Fibroblast of the aortic adventitia (primary cell): ENCODE measurements around the gene CYTH1. TPM values are rescaled to one million over a fixed set of nuclear protein-coding genes. Genes with fewer than 3 reads are reported as not detected.

Experiments
- DNase-seq: peaks from one replicate; pipeline ENCODE4 v3.0.0-alpha.2; 2010; ENCODE audit warnings: low read depth
- H3K4me3 ChIP-seq: 2 replicates; pipeline ENCODE4 v1.5.1; 2011; ENCODE audit warnings: low read depth, mild to moderate bottlenecking, control low read depth, low read length, moderate library complexity
- total RNA-seq: library from RNA; depleted of rRNA; stranded (reverse); fragments of >200 nt; gene quantifications from 2 replicates; pipeline ENCODE4 v1.2.3, GENCODE V29; 2012; ENCODE audit warnings: low replicate concordance
- TF ChIP-seq, protein P1 (sequence below): IDR thresholded peaks from 2 replicates; pipeline ENCODE4 v1.5.1; 2011; ENCODE audit warnings: mild to moderate bottlenecking, low read length, control low read depth, inconsistent platforms; ENCODE audit not compliant: insufficient read depth

The CYTH1 gene
- total RNA-seq, 1 donor = 13.8 TPM

DNA sequence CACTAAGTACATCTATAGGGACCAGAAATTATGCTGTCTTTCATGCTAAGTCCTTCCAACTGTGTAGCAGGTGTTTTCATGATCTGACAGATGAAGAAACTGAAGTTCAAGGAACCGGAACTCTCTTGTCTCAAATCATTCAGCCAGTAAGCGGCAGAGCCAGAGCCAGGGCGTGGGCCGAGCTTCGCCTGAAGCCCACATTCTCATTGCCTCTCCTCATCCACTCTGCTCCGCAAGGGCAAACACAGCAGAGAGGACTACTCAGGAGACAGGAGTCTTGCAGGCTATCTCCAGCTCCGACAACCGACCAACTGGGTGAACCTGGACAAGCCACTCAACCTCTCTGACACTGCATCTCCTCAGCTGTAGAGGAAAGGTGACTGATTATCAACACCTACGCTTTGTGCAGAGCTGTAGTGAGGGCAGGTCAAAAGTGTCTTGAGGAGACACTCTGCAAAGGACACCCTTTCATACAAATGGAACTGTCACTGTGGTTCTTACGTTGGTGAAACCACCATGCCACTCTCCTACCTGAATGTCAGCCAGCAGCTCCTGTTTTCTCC lies 72.9 kb downstream of the CYTH1 start:
- no peak for DNase-seq
- no peak overlapping the region for H3K4me3 ChIP-seq
- TF ChIP-seq, protein P1, sequence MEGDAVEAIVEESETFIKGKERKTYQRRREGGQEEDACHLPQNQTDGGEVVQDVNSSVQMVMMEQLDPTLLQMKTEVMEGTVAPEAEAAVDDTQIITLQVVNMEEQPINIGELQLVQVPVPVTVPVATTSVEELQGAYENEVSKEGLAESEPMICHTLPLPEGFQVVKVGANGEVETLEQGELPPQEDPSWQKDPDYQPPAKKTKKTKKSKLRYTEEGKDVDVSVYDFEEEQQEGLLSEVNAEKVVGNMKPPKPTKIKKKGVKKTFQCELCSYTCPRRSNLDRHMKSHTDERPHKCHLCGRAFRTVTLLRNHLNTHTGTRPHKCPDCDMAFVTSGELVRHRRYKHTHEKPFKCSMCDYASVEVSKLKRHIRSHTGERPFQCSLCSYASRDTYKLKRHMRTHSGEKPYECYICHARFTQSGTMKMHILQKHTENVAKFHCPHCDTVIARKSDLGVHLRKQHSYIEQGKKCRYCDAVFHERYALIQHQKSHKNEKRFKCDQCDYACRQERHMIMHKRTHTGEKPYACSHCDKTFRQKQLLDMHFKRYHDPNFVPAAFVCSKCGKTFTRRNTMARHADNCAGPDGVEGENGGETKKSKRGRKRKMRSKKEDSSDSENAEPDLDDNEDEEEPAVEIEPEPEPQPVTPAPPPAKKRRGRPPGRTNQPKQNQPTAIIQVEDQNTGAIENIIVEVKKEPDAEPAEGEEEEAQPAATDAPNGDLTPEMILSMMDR = no peak

DNA sequence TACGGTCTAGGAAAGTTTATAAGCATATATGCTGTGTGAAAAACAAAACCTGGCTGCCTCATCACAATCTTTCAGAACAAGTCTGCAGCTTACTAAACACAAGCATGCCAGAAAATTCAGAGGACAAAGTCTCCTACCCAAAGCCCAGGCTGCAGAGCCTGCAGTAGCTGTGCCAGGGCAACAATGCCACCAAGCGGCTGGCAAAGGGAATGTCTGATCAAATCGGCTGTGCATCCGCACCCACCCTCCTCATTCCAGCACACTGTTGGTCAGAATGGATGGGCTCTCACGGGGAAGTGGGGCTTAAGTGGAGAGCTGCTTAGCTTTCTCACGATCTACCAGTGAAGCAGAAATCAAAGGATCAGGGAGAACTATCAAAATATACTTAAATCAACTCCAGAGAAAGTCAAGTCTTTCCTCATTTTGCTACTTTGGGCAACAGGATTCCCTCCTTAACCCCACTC lies 73.5 kb downstream of the CYTH1 start:
- peak; percentile 83 for DNase-seq
- no peak overlapping the region for H3K4me3 ChIP-seq
- TF ChIP-seq, protein P1 = peak; percentile 90

DNA sequence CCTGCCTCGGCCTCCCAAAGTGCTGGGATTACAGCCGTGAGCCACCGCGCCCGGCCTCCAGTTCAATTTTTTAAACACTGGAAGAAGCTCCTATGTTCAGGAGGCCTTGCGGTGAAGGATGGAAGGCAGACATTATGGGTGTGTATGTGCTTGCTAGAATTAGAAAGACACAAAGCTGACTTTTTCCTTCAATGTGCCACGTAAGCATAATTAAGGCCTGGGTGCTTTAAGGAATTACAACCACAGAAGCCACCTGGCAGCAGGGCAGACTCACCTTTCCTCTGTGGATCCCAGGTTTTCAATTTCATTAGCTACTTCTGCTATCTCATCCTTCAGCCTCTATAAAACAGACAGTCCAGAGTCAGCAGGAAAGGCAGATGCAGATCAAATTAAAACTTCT lies 74.2 kb downstream of the CYTH1 start:
- H3K4me3 ChIP-seq = no peak overlapping the region
- no peak for DNase-seq
- TF ChIP-seq, protein P1 = no peak

DNA sequence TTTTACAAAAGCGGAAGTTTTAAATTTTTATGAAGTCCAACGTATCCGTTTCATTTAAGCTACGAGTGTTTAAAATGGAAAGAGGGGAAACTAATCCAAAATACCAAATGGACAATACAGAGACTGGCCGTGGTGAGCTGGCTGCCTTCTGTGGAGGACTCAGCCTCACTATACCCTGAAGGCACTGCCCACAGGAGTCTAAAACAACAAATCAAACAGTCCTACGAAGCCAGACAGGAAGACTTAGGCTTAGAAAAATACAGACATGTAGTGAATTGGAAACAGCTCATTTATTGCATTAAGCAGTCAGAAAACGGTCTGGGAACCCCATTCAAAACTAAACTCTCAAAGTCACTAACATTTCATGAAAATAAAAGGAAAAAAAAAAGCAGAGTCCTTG lies 75.1 kb downstream of the CYTH1 start:
- no peak overlapping the region for H3K4me3 ChIP-seq
- TF ChIP-seq, protein P1 = no peak
- no peak for DNase-seq

DNA sequence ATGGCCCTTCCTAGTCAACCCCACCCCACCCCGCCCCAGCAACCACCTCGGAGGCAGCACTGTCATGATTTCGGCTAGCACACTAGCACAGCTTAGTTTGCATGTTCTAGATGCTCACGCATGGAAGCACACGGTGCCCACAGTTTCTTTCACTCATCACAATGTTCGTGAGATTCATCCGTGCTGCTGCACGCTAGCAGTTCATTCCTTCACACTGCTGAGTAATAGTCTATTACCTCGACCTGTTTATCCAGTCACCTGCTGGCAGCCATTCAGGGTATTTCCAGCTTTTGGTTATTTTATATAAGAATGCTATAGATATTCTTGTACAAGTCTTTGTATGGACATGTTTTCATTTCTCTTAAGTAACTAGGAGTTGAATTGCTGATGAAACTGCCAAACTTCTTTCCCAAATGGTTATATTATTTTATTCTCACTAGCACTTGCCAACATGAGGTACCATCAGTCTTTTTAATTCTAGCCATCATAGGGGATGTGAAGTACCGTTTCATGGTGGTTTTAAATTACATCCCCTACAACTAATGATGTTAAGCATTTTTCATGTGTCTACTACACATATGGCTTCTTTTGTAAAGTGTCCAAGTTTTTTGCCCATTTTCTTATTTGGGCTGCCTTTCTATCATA lies 75.7 kb downstream of the CYTH1 start:
- H3K4me3 ChIP-seq = no peak overlapping the region
- DNase-seq = no peak
- TF ChIP-seq, protein P1 = no peak

DNA sequence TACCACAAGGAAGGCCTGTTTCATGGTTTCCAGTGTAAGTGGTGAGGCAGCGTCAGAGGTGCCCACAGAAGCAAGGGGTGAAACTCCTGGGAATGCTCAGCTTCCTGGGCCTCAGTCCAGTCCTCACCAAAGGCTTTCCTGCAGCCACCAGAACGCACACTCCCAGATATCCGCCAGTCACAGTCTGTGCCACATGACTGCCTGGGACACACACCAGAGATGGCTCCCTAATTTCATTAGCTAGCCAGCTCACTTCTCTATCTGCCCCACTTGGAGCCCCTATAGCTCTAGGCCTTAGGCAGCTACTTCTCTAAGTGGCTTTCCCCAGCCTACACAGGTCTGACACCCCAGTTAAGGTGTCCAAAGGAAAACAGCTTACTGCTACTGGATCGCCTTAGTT lies 77.0 kb downstream of the CYTH1 start:
- DNase-seq = no peak
- no peak overlapping the region for H3K4me3 ChIP-seq
- TF ChIP-seq, protein P1 = no peak
